ENCODE data around the gene SYTL5.

SYTL5 gene

GRCh38 chrX:38151441-38151840, 145.1 kb downstream of the SYTL5 start:
- H3K9ac ChIP-seq (ENCODE audit: low read depth in 1 of 2, low read length in 2 of 2), result no peak overlapping the region
- H3K4me1 ChIP-seq (ENCODE audit: control insufficient read depth in 2 of 2, insufficient read depth in 2 of 2, low read length in 2 of 2), result no peaks in the 10 kb centered on the region
- no peaks in the 10 kb centered on the region for H3K9me3 ChIP-seq (ENCODE audit: control insufficient read depth in 2 of 2, low read length in 2 of 2)
- peaks cover 0 to 6% of the 10 kb centered on the region in 2 donors for H3K27me3 ChIP-seq (ENCODE audit: control insufficient read depth in 2 of 2, insufficient read depth in 2 of 2, low read length in 2 of 2)
- H3K36me3 ChIP-seq (ENCODE audit: control insufficient read depth in 2 of 2, insufficient read depth in 2 of 2, low read length in 2 of 2), result no peaks in the 10 kb centered on the region
- H3K27ac ChIP-seq (ENCODE audit: low read depth in 2 of 2, low read length in 2 of 2), result no peak overlapping the region
- no peak overlapping the region for H3K4me3 ChIP-seq (ENCODE audit: low read length in 2 of 2)

GRCh38 chrX:38154340-38154739, 148.0 kb downstream of the SYTL5 start:
- Histone ChIP-seq H3K4me1 (ENCODE audit: control insufficient read depth in 2 of 2, insufficient read depth in 2 of 2, low read length in 2 of 2) (peaks cover 0 to 5% of the 10 kb centered on the region in 2 donors), H3K27ac (ENCODE audit: low read depth in 2 of 2, low read length in 2 of 2) (no peak overlapping the region), H3K36me3 (ENCODE audit: control insufficient read depth in 2 of 2, insufficient read depth in 2 of 2, low read length in 2 of 2) (no peaks in the 10 kb centered on the region), H3K4me3 (ENCODE audit: low read length in 2 of 2) (no peak overlapping the region), H3K27me3 (ENCODE audit: control insufficient read depth in 2 of 2, insufficient read depth in 2 of 2, low read length in 2 of 2) (peaks cover 0 to 7% of the 10 kb centered on the region in 2 donors), H3K9me3 (ENCODE audit: control insufficient read depth in 2 of 2, low read length in 2 of 2) (no peaks in the 10 kb centered on the region), H3K9ac (ENCODE audit: low read depth in 1 of 2, low read length in 2 of 2) (no peak overlapping the region)

GRCh38 chrX:38154818-38155217, 148.5 kb downstream of the SYTL5 start:
- Histone ChIP-seq H3K27ac (ENCODE audit: low read depth in 2 of 2, low read length in 2 of 2) (no peak overlapping the region), H3K4me1 (ENCODE audit: control insufficient read depth in 2 of 2, insufficient read depth in 2 of 2, low read length in 2 of 2) (peaks cover 0 to 5% of the 10 kb centered on the region in 2 donors), H3K27me3 (ENCODE audit: control insufficient read depth in 2 of 2, insufficient read depth in 2 of 2, low read length in 2 of 2) (peaks cover 0 to 7% of the 10 kb centered on the region in 2 donors), H3K9ac (ENCODE audit: low read depth in 1 of 2, low read length in 2 of 2) (no peak overlapping the region), H3K36me3 (ENCODE audit: control insufficient read depth in 2 of 2, insufficient read depth in 2 of 2, low read length in 2 of 2) (no peaks in the 10 kb centered on the region), H3K4me3 (ENCODE audit: low read length in 2 of 2) (no peak overlapping the region), H3K9me3 (ENCODE audit: control insufficient read depth in 2 of 2, low read length in 2 of 2) (no peaks in the 10 kb centered on the region)

GRCh38 chrX:38156838-38157237, 150.5 kb downstream of the SYTL5 start:
- Histone ChIP-seq H3K27me3 (ENCODE audit: control insufficient read depth in 2 of 2, insufficient read depth in 2 of 2, low read length in 2 of 2) (peaks cover 0 to 4% of the 10 kb centered on the region in 2 donors), H3K9me3 (ENCODE audit: control insufficient read depth in 2 of 2, low read length in 2 of 2) (no peaks in the 10 kb centered on the region), H3K4me3 (ENCODE audit: low read length in 2 of 2) (no peak overlapping the region), H3K9ac (ENCODE audit: low read depth in 1 of 2, low read length in 2 of 2) (no peak overlapping the region), H3K4me1 (ENCODE audit: control insufficient read depth in 2 of 2, insufficient read depth in 2 of 2, low read length in 2 of 2) (peaks cover 0 to 5% of the 10 kb centered on the region in 2 donors), H3K36me3 (ENCODE audit: control insufficient read depth in 2 of 2, insufficient read depth in 2 of 2, low read length in 2 of 2) (no peaks in the 10 kb centered on the region), H3K27ac (ENCODE audit: low read depth in 2 of 2, low read length in 2 of 2) (peak overlapping the region; percentile 26 to 61)

GRCh38 chrX:38163193-38163592, 156.8 kb downstream of the SYTL5 start:
- H3K36me3 ChIP-seq (ENCODE audit: control insufficient read depth in 2 of 2, insufficient read depth in 2 of 2, low read length in 2 of 2), result no peaks in the 10 kb centered on the region
- H3K27ac ChIP-seq (ENCODE audit: low read depth in 2 of 2, low read length in 2 of 2), result no peak overlapping the region
- no peaks in the 10 kb centered on the region for H3K9me3 ChIP-seq (ENCODE audit: control insufficient read depth in 2 of 2, low read length in 2 of 2)
- peaks cover 0 to 2% of the 10 kb centered on the region in 2 donors for H3K27me3 ChIP-seq (ENCODE audit: control insufficient read depth in 2 of 2, insufficient read depth in 2 of 2, low read length in 2 of 2)
- no peaks in the 10 kb centered on the region for H3K4me1 ChIP-seq (ENCODE audit: control insufficient read depth in 2 of 2, insufficient read depth in 2 of 2, low read length in 2 of 2)
- H3K4me3 ChIP-seq (ENCODE audit: low read length in 2 of 2), result no peak overlapping the region
- H3K9ac ChIP-seq (ENCODE audit: low read depth in 1 of 2, low read length in 2 of 2), result no peak overlapping the region

- Histone ChIP-seq H3K27ac (ENCODE audit: low read depth in 2 of 2, low read length in 2 of 2) (no peak overlapping the region), H3K9me3 (ENCODE audit: control insufficient read depth in 2 of 2, low read length in 2 of 2) (no peaks in the 10 kb centered on the region), H3K4me1 (ENCODE audit: control insufficient read depth in 2 of 2, insufficient read depth in 2 of 2, low read length in 2 of 2) (no peaks in the 10 kb centered on the region), H3K4me3 (ENCODE audit: low read length in 2 of 2) (no peak overlapping the region), H3K36me3 (ENCODE audit: control insufficient read depth in 2 of 2, insufficient read depth in 2 of 2, low read length in 2 of 2) (no peaks in the 10 kb centered on the region), H3K27me3 (ENCODE audit: control insufficient read depth in 2 of 2, insufficient read depth in 2 of 2, low read length in 2 of 2) (peaks cover 0 to 2% of the 10 kb centered on the region in 2 donors), H3K9ac (ENCODE audit: low read depth in 1 of 2, low read length in 2 of 2) (no peak overlapping the region)
Measured at GRCh38 chrX:38165023-38165422, 158.7 kb downstream of the SYTL5 start.

- Histone ChIP-seq H3K9me3 (ENCODE audit: control insufficient read depth in 2 of 2, low read length in 2 of 2) (no peaks in the 10 kb centered on the region), H3K4me3 (ENCODE audit: low read length in 2 of 2) (no peak overlapping the region), H3K27ac (ENCODE audit: low read depth in 2 of 2, low read length in 2 of 2) (no peak overlapping the region), H3K4me1 (ENCODE audit: control insufficient read depth in 2 of 2, insufficient read depth in 2 of 2, low read length in 2 of 2) (no peaks in the 10 kb centered on the region), H3K36me3 (ENCODE audit: control insufficient read depth in 2 of 2, insufficient read depth in 2 of 2, low read length in 2 of 2) (no peaks in the 10 kb centered on the region), H3K27me3 (ENCODE audit: control insufficient read depth in 2 of 2, insufficient read depth in 2 of 2, low read length in 2 of 2) (peaks cover 0 to 2% of the 10 kb centered on the region in 2 donors), H3K9ac (ENCODE audit: low read depth in 1 of 2, low read length in 2 of 2) (no peak overlapping the region)
Measured at GRCh38 chrX:38166478-38167083, 160.2 kb downstream of the SYTL5 start.

GRCh38 chrX:38170556-38170955, 164.2 kb downstream of the SYTL5 start:
- H3K27ac ChIP-seq (ENCODE audit: low read depth in 2 of 2, low read length in 2 of 2), result no peak overlapping the region
- H3K9me3 ChIP-seq (ENCODE audit: control insufficient read depth in 2 of 2, low read length in 2 of 2), result no peaks in the 10 kb centered on the region
- H3K36me3 ChIP-seq (ENCODE audit: control insufficient read depth in 2 of 2, insufficient read depth in 2 of 2, low read length in 2 of 2), result no peaks in the 10 kb centered on the region
- no peaks in the 10 kb centered on the region for H3K4me1 ChIP-seq (ENCODE audit: control insufficient read depth in 2 of 2, insufficient read depth in 2 of 2, low read length in 2 of 2)
- no peak overlapping the region for H3K9ac ChIP-seq (ENCODE audit: low read depth in 1 of 2, low read length in 2 of 2)
- H3K4me3 ChIP-seq (ENCODE audit: low read length in 2 of 2), result no peak overlapping the region
- H3K27me3 ChIP-seq (ENCODE audit: control insufficient read depth in 2 of 2, insufficient read depth in 2 of 2, low read length in 2 of 2), result peaks cover 0 to 2% of the 10 kb centered on the region in 2 donors

- Histone ChIP-seq H3K27ac (ENCODE audit: low read depth in 2 of 2, low read length in 2 of 2) (no peak overlapping the region), H3K27me3 (ENCODE audit: control insufficient read depth in 2 of 2, insufficient read depth in 2 of 2, low read length in 2 of 2) (peaks cover 0 to 2% of the 10 kb centered on the region in 2 donors), H3K9me3 (ENCODE audit: control insufficient read depth in 2 of 2, low read length in 2 of 2) (no peaks in the 10 kb centered on the region), H3K9ac (ENCODE audit: low read depth in 1 of 2, low read length in 2 of 2) (no peak overlapping the region), H3K4me1 (ENCODE audit: control insufficient read depth in 2 of 2, insufficient read depth in 2 of 2, low read length in 2 of 2) (no peaks in the 10 kb centered on the region), H3K36me3 (ENCODE audit: control insufficient read depth in 2 of 2, insufficient read depth in 2 of 2, low read length in 2 of 2) (no peaks in the 10 kb centered on the region), H3K4me3 (ENCODE audit: low read length in 2 of 2) (no peak overlapping the region)
Measured at GRCh38 chrX:38172596-38172995, 166.2 kb downstream of the SYTL5 start.

GRCh38 chrX:38175139-38175538, 168.8 kb downstream of the SYTL5 start:
- H3K4me3 ChIP-seq (ENCODE audit: low read length in 2 of 2), result no peak overlapping the region
- no peaks in the 10 kb centered on the region for H3K36me3 ChIP-seq (ENCODE audit: control insufficient read depth in 2 of 2, insufficient read depth in 2 of 2, low read length in 2 of 2)
- H3K9ac ChIP-seq (ENCODE audit: low read depth in 1 of 2, low read length in 2 of 2), result no peak overlapping the region
- no peak overlapping the region for H3K27ac ChIP-seq (ENCODE audit: low read depth in 2 of 2, low read length in 2 of 2)
- no peaks in the 10 kb centered on the region for H3K9me3 ChIP-seq (ENCODE audit: control insufficient read depth in 2 of 2, low read length in 2 of 2)
- no peaks in the 10 kb centered on the region for H3K27me3 ChIP-seq (ENCODE audit: control insufficient read depth in 2 of 2, insufficient read depth in 2 of 2, low read length in 2 of 2)
- no peaks in the 10 kb centered on the region for H3K4me1 ChIP-seq (ENCODE audit: control insufficient read depth in 2 of 2, insufficient read depth in 2 of 2, low read length in 2 of 2)
